ENCODE measurements around the gene BCL11A. TPM values are rescaled to one million over a fixed set of nuclear protein-coding genes. Genes with fewer than 3 reads are reported as not detected.
A peak's percentile ranks its signal among the peaks of the same experiment; 100 is the strongest.

Gene BCL11A
- total RNA-seq (2014; rRNA removed; shearing (Covaris generic)) = 0.03 and 0.13 TPM in 2 replicates

- Histone ChIP-seq H3K27me3 (replicated peaks) (peaks cover 83% of the 10 kb centered on the region), H3K36me3 (0 out of 2 replicates have a peak, but pooled peaks cover 2% of the 10 kb centered on the region), H3K4me3 (peak within 1 kb of the TSS; percentile 40), H3K4me1 (replicated peaks) (peaks cover 36% of the 10 kb centered on the region), H3K27ac (no peak within 1 kb of the TSS), H3K9me3 (replicated peaks) (no peaks in the 10 kb centered on the region)
- DNase-seq (ENCODE audit: low read depth in 1 of 2, low spot score in 2 of 2) = peak in 1 of 2 experiments; percentile 23
Measured at GRCh38 chr2:60553495-60554073, at the start of gene BCL11A. Gene BCL11A (minus strand): TSS chr2:60553654. CDS start chr2:60553270, 384 bp downstream.

- Histone ChIP-seq H3K4me3 (no peak overlapping the region), H3K36me3 (no peaks in the 10 kb centered on the region), H3K27me3 (replicated peaks) (0 out of 2 replicates have a peak, but pooled peaks cover 3% of the 10 kb centered on the region), H3K9me3 (replicated peaks) (no peaks in the 10 kb centered on the region), H3K27ac (no peak overlapping the region), H3K4me1 (replicated peaks) (no peaks in the 10 kb centered on the region)
- DNase-seq (ENCODE audit: low read depth in 1 of 2, low spot score in 2 of 2) = no peak
Measured at GRCh38 chr2:60602828-60603532, 49.5 kb upstream of the BCL11A start.

GRCh38 chr2:60602388-60602787 lies 48.9 kb upstream of the BCL11A start:
- Histone ChIP-seq H3K36me3 (no peaks in the 10 kb centered on the region), H3K4me3 (no peak overlapping the region), H3K9me3 (replicated peaks) (no peaks in the 10 kb centered on the region), H3K27me3 (replicated peaks) (0 out of 2 replicates have a peak, but pooled peaks cover 3% of the 10 kb centered on the region), H3K27ac (no peak overlapping the region), H3K4me1 (replicated peaks) (no peaks in the 10 kb centered on the region)
- no peak for DNase-seq (ENCODE audit: low read depth in 1 of 2, low spot score in 2 of 2)

- H3K9me3 ChIP-seq (replicated peaks) = no peaks in the 10 kb centered on the region
- no peak overlapping the region for H3K27ac ChIP-seq
- H3K4me3 ChIP-seq = no peak overlapping the region
- H3K27me3 ChIP-seq (replicated peaks) = 0 out of 2 replicates have a peak, but pooled peaks cover 2% of the 10 kb centered on the region
- H3K36me3 ChIP-seq = no peaks in the 10 kb centered on the region
- DNase-seq (ENCODE audit: low read depth in 1 of 2, low spot score in 2 of 2) = no peak
- no peaks in the 10 kb centered on the region for H3K4me1 ChIP-seq (replicated peaks)
Measured at GRCh38 chr2:60598271-60598670, 44.8 kb upstream of the BCL11A start.

GRCh38 chr2:60597346-60597745 lies 43.9 kb upstream of the BCL11A start:
- H3K9me3 ChIP-seq (replicated peaks) = no peaks in the 10 kb centered on the region
- H3K4me3 ChIP-seq = no peak overlapping the region
- no peaks in the 10 kb centered on the region for H3K36me3 ChIP-seq
- no peaks in the 10 kb centered on the region for H3K27me3 ChIP-seq (replicated peaks)
- H3K4me1 ChIP-seq (replicated peaks) = no peaks in the 10 kb centered on the region
- no peak overlapping the region for H3K27ac ChIP-seq
- no peak for DNase-seq (ENCODE audit: low read depth in 1 of 2, low spot score in 2 of 2)

- Histone ChIP-seq H3K27ac (no peak overlapping the region), H3K4me1 (replicated peaks) (no peaks in the 10 kb centered on the region), H3K4me3 (no peak overlapping the region), H3K36me3 (no peaks in the 10 kb centered on the region), H3K27me3 (replicated peaks) (no peaks in the 10 kb centered on the region), H3K9me3 (replicated peaks) (no peaks in the 10 kb centered on the region)
- no peak for DNase-seq (ENCODE audit: low read depth in 1 of 2, low spot score in 2 of 2)
Measured at GRCh38 chr2:60596411-60596810, 43.0 kb upstream of the BCL11A start.

- Histone ChIP-seq H3K27me3 (replicated peaks) (no peaks in the 10 kb centered on the region), H3K27ac (no peak overlapping the region), H3K9me3 (replicated peaks) (no peaks in the 10 kb centered on the region), H3K4me3 (no peak overlapping the region), H3K36me3 (no peaks in the 10 kb centered on the region), H3K4me1 (replicated peaks) (no peaks in the 10 kb centered on the region)
- no peak for DNase-seq (ENCODE audit: low read depth in 1 of 2, low spot score in 2 of 2)
Measured at GRCh38 chr2:60595953-60596352, 42.5 kb upstream of the BCL11A start.

GRCh38 chr2:60589104-60589503 lies 35.6 kb upstream of the BCL11A start:
- Histone ChIP-seq H3K27me3 (replicated peaks) (no peaks in the 10 kb centered on the region), H3K4me1 (replicated peaks) (no peaks in the 10 kb centered on the region), H3K36me3 (no peaks in the 10 kb centered on the region), H3K9me3 (replicated peaks) (no peaks in the 10 kb centered on the region), H3K4me3 (no peak overlapping the region), H3K27ac (no peak overlapping the region)
- DNase-seq (ENCODE audit: low read depth in 1 of 2, low spot score in 2 of 2) = no peak

GRCh38 chr2:60586081-60586480 lies 32.6 kb upstream of the BCL11A start:
- no peaks in the 10 kb centered on the region for H3K36me3 ChIP-seq
- DNase-seq (ENCODE audit: low read depth in 1 of 2, low spot score in 2 of 2) = no peak
- H3K27ac ChIP-seq = no peak overlapping the region
- H3K27me3 ChIP-seq (replicated peaks) = peaks cover 16% of the 10 kb centered on the region
- no peak overlapping the region for H3K4me3 ChIP-seq
- no peaks in the 10 kb centered on the region; the same call in 1 of the 2 replicates for H3K9me3 ChIP-seq (replicated peaks)
- peaks cover 7% of the 10 kb centered on the region for H3K4me1 ChIP-seq (replicated peaks)

GRCh38 chr2:60585276-60585675 lies 31.8 kb upstream of the BCL11A start:
- Histone ChIP-seq H3K9me3 (replicated peaks) (no peaks in the 10 kb centered on the region; the same call in 1 of the 2 replicates), H3K4me3 (no peak overlapping the region), H3K27me3 (replicated peaks) (peaks cover 21% of the 10 kb centered on the region), H3K27ac (no peak overlapping the region), H3K4me1 (replicated peaks) (peaks cover 7% of the 10 kb centered on the region), H3K36me3 (no peaks in the 10 kb centered on the region)
- no peak for DNase-seq (ENCODE audit: low read depth in 1 of 2, low spot score in 2 of 2)

GRCh38 chr2:60583604-60584003 lies 30.1 kb upstream of the BCL11A start:
- DNase-seq (ENCODE audit: low read depth in 1 of 2, low spot score in 2 of 2) = no peak
- Histone ChIP-seq H3K4me3 (no peak overlapping the region), H3K27ac (no peak overlapping the region), H3K4me1 (replicated peaks) (peaks cover 7% of the 10 kb centered on the region), H3K27me3 (replicated peaks) (peaks cover 31% of the 10 kb centered on the region), H3K36me3 (no peaks in the 10 kb centered on the region), H3K9me3 (replicated peaks) (no peaks in the 10 kb centered on the region; the same call in 1 of the 2 replicates)

GRCh38 chr2:60581433-60582282 lies 28.2 kb upstream of the BCL11A start:
- peaks cover 7% of the 10 kb centered on the region for H3K4me1 ChIP-seq (replicated peaks)
- peaks cover 31% of the 10 kb centered on the region for H3K27me3 ChIP-seq (replicated peaks)
- H3K36me3 ChIP-seq = no peaks in the 10 kb centered on the region
- H3K9me3 ChIP-seq (replicated peaks) = no peaks in the 10 kb centered on the region; the same call in 1 of the 2 replicates
- H3K4me3 ChIP-seq = no peak overlapping the region
- peak; percentile 55 to 62 for DNase-seq (ENCODE audit: low read depth in 1 of 2, low spot score in 2 of 2)
- no peak overlapping the region for H3K27ac ChIP-seq

GRCh38 chr2:60577682-60578283 lies 24.3 kb upstream of the BCL11A start:
- Histone ChIP-seq H3K9me3 (replicated peaks) (no peaks in the 10 kb centered on the region; the same call in 1 of the 2 replicates), H3K27me3 (replicated peaks) (peaks cover 41% of the 10 kb centered on the region), H3K4me3 (no peak overlapping the region), H3K27ac (no peak overlapping the region), H3K4me1 (replicated peaks) (peaks cover 7% of the 10 kb centered on the region), H3K36me3 (no peaks in the 10 kb centered on the region)
- no peak for DNase-seq (ENCODE audit: low read depth in 1 of 2, low spot score in 2 of 2)
